Body of pancreas (tissue), 4 donors: Measurements from ENCODE around the gene ADAMTS5. TPM values are rescaled to one million over a fixed set of nuclear protein-coding genes. Genes with fewer than 3 reads are reported as not detected.

Source experiments
- ATAC-seq: fragments of 150-250 bp; one replicate; pipeline ENCODE4 v1.9.1; 2016
- DNase-seq, 4 donors: peaks; one replicate each; pipeline ENCODE4 v3.0.0-alpha.2; 2019
- H3K27ac ChIP-seq, 4 donors: fragments of 200-600 bp; sonication (generic); 1 replicate in 3 of 4; 2 replicates in 1 of 4; pipeline versions ENCODE4 v1.5.1 to v1.6.1; 2016 to 2019; ENCODE audit warnings: mild to moderate bottlenecking in 1 of 4, mixed read lengths in 1 of 4, moderate library complexity in 1 of 4
- H3K27me3 ChIP-seq, 2 donors: fragments of 200-600 bp; sonication (generic); one replicate each; pipeline ENCODE4 v1.6.0; 2016; ENCODE audit warnings: mild to moderate bottlenecking in 1 of 2
- H3K36me3 ChIP-seq, 2 donors: fragments of 200-600 bp; sonication (generic); replicated peaks in 1 of 2; 2 replicates each; pipeline ENCODE4 v1.5.1; 2016; ENCODE audit warnings: low read depth in 2 of 2; ENCODE audit not compliant: insufficient read depth in 1 of 2
- H3K4me1 ChIP-seq: fragments of 200-600 bp; sonication (generic); one replicate; pipeline ENCODE4 v1.6.0; 2016
- H3K4me3 ChIP-seq, 2 donors: fragments of 200-600 bp; sonication (generic); 1 replicate in 1 of 2; 2 replicates in 1 of 2; pipeline ENCODE4 v1.5.1; 2016 to 2019
- H3K9me3 ChIP-seq, 3 donors: fragments of 200-600 bp; sonication (generic); 1 replicate in 2 of 3; 2 replicates in 1 of 3; pipeline ENCODE4 v1.5.1; 2016
- CTCF ChIP-seq, 7 experiments: fragments of 450-650 bp in 4 of 7; fragments of 200-600 bp in 3 of 7; sonication (generic) in 3 of 7; IDR thresholded peaks; one replicate each; pipeline ENCODE4 v1.5.1; 2016 to 2019; ENCODE audit warnings: antibody characterized with exemption in 7 of 7
- POLR2A ChIP-seq, 3 donors: fragments of 450-650 bp; IDR thresholded peaks; one replicate each; pipeline ENCODE4 v1.6.1; 2016; ENCODE audit warnings: antibody characterized with exemption in 3 of 3, mild to moderate bottlenecking in 2 of 3
- WGBS, 2 donors: methylation state at CpG; one replicate each; pipeline ENCODE4 v1.1.5; 2017; 5-methylcytosine and 5-hydroxymethylcytosine counted together
- intact Hi-C: fragments of 100-400 bp; cut with DNase I; formaldehyde crosslinking; loops from one replicate; pipeline ENCODE4 v1.15.1; 2023
- total RNA-seq, 2 donors: library from RNA; depleted of rRNA; stranded (reverse); fragments of >200 nt; gene quantifications; one replicate each; pipeline ENCODE4 v1.1.0, GENCODE V29; 2016

ADAMTS5 gene
- total RNA-seq, 2 donors from 2014 or later: 3.4 to 3.6 TPM

- H3K4me3 ChIP-seq: no peak overlapping the region
- TF ChIP-seq POLR2A (IDR thresholded peaks at IDR 0.05) (no peak), CTCF (IDR thresholded peaks at IDR 0.05) (no peak)
- no peaks in the 10 kb centered on the region for H3K27me3 ChIP-seq
- DNase-seq (no peak), ATAC-seq (no peak)
- no peak overlapping the region for H3K27ac ChIP-seq
- intact Hi-C loops: no loop called here
- WGBS, 2 donors: 66 to 75% methylated on average over 9 of the region's 9 CpGs
- no peaks in the 10 kb centered on the region for H3K9me3 ChIP-seq
- H3K36me3 ChIP-seq: no peaks in the 10 kb centered on the region
- no peaks in the 10 kb centered on the region for H3K4me1 ChIP-seq
Observed at GRCh38 chr21:26952374-26953066, 14.4 kb downstream of the ADAMTS5 start.

- TF ChIP-seq CTCF (IDR thresholded peaks at IDR 0.05): no peak
- TF ChIP-seq POLR2A (IDR thresholded peaks at IDR 0.05): no peak
- Histone ChIP-seq H3K27me3 (no peaks in the 10 kb centered on the region), H3K4me1 (no peaks in the 10 kb centered on the region), H3K4me3 (no peak overlapping the region), H3K9me3 (no peaks in the 10 kb centered on the region), H3K36me3 (no peaks in the 10 kb centered on the region), H3K27ac (no peak overlapping the region)
- intact Hi-C loops: no loop called here
- WGBS, 2 donors: 70 to 75% methylated on average over 4 of the region's 4 CpGs
- DNase-seq (no peak), ATAC-seq (no peak)
Observed at GRCh38 chr21:26949830-26950229, 17.1 kb downstream of the ADAMTS5 start.

DNA sequence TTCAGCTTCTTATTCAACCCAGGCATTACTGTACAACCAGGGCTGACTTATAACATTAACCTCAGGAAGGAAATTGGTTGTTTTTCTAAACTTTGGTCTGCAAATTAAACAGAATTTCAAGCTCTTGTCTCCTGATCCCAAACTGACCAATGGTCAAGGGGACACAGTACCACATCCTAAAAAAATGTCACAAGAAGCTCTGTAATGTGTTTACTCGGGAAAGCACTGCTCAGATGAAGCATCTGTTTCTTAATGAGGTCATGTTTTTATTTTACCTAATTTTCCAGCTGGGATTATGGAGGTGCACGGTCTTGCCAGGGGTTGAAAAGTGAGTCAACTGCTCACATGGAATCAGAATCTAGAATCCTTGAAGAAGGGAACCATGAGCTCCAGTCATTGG lies 18.7 kb downstream of the ADAMTS5 start:
- WGBS, 2 donors: 71 to 83% methylated on average over 2 of the region's 2 CpGs
- H3K4me3 ChIP-seq: no peak overlapping the region
- no peak for TF ChIP-seq CTCF (IDR thresholded peaks at IDR 0.05)
- TF ChIP-seq POLR2A (IDR thresholded peaks at IDR 0.05): no peak
- H3K9me3 ChIP-seq: no peaks in the 10 kb centered on the region
- ATAC-seq: no peak
- no peak for DNase-seq
- H3K36me3 ChIP-seq: no peaks in the 10 kb centered on the region
- no peaks in the 10 kb centered on the region for H3K4me1 ChIP-seq
- H3K27ac ChIP-seq: no peak overlapping the region
- intact Hi-C loops: no loop called here
- H3K27me3 ChIP-seq: no peaks in the 10 kb centered on the region

- ATAC-seq (no peak), DNase-seq (no peak)
- TF ChIP-seq CTCF (IDR thresholded peaks at IDR 0.05) (no peak), POLR2A (IDR thresholded peaks at IDR 0.05) (no peak)
- no peak overlapping the region for H3K27ac ChIP-seq
- no peaks in the 10 kb centered on the region for H3K9me3 ChIP-seq
- H3K36me3 ChIP-seq: no peaks in the 10 kb centered on the region
- 69 to 79% methylated on average over 6 of the region's 6 CpGs for WGBS, 2 donors
- no peaks in the 10 kb centered on the region for H3K4me1 ChIP-seq
- no peaks in the 10 kb centered on the region for H3K27me3 ChIP-seq
- intact Hi-C loops: no loop called here
- no peak overlapping the region for H3K4me3 ChIP-seq
Observed at GRCh38 chr21:26946744-26947446, 20.0 kb downstream of the ADAMTS5 start.
